GM12874 (cell line): ENCODE data around the gene GPR162.

Source experiments
- CTCF ChIP-seq: IDR thresholded peaks from 2 replicates; pipeline ENCODE4 v1.5.1; 2011; ENCODE audit warnings: low read depth, mild to moderate bottlenecking, control low read depth, low read length, moderate library complexity; ENCODE audit not compliant: insufficient read depth

The GPR162 gene

DNA sequence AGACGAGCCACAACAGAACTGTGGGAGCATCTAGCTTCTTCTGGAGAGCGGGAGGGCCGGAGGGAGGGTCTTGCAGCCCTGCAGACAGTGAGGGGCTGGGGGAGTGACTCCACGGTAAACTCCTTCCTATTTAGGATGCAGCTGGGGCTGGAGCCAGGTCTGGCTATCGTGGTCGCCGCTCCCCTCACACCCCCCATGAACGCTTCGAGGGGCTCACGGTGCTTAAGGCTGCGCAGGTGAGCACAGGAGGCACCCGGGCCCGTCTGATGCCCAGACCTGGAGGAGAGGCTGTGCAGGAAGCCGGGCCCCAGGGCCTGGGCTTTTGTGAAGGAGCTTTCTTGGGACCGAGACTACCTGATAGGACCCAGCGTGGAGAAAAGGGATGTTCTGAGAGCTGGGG lies 15.2 kb downstream of the GPR162 start:
- TF ChIP-seq CTCF, result no peak

DNA sequence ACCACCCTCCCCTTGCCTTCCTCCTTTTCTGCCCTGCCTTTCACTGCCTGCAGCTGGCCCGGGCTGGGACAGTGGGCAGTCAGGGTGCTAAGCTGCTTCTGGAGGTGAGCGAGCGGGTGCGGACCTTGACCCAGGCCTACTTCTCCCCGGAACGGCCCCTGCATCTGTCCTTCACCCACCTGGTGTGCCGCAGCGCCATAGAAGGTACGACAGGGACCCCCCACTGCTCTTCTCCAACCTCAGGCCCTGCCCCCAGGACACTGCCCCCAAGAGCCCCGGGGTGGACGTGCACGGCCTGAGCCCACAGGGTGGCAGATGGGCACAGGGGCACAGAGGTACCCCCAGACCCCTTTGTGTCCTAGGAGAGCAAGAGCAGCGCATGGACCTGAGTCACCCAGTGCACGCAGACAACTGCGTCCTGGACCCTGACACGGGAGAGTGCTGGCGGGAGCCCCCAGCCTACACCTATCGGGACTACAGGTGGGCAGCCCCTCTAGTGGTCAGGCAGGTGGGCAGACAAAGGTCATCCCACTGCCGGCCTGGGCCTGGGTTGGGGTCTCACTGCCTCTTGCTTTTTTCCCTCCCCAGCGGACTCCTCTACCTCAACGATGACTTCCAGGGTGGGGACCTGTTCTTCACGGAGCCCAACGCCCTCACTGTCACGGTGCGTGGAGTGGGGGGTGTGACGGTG lies 15.9 kb downstream of the GPR162 start:
- no peak for TF ChIP-seq CTCF

- no peak for TF ChIP-seq CTCF
Observed at GRCh38 chr12:6838854-6839253, 17.2 kb downstream of the GPR162 start.

DNA sequence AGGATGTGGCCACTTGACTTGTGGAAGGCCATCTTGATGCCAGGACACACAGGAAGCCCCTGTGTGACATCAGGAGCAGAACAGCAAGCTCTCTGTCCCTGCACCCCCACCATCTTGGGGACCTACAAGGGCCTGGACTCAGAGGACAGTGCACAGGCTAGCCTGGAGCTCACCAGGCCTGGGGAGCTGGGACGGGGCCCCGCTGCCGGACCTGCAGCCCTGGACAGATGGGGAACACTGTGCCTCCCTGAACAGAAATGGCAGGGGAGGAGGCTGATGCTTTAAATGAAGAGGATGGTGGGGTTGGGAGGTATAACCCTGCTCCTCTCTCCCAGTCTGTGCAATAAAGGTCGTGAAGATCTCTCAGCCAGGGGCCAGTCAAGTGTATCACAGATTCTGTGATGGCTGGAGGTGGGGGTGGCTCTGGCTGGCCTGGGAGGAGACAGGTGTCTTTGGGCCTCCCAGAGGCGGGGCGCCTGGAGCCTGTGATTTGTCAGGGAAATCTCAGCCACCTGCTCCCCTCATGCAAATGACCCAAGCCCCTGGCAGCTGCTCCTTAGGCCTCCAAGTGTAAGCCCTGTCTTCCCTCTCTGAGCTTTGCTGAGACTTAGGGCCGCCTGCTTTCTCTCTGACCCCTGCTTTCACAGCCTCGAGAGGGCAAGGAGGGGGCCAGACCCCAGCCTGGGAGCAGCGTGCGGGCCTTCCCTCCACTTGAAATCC lies 18.0 kb downstream of the GPR162 start:
- TF ChIP-seq CTCF, result no peak

DNA sequence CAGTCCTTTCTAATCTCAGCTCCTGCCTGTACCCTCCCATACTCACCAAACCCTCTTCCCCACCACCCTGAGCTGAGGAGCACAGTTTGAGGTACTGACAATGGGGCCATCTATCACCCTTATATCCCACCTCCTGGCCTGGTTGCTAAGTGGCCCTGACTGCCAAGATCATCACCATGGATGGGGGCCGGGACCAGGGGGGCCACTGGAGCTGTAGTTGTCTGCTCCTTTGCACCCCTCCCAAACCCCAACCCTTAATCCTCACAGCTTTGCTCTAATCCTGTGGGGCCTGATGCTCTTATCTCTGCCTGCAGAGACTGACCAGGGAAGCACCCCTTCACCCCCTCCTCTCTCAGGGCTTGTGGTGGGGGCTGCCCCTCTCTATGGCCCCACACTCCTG lies 18.7 kb downstream of the GPR162 start:
- TF ChIP-seq CTCF, result no peak

DNA sequence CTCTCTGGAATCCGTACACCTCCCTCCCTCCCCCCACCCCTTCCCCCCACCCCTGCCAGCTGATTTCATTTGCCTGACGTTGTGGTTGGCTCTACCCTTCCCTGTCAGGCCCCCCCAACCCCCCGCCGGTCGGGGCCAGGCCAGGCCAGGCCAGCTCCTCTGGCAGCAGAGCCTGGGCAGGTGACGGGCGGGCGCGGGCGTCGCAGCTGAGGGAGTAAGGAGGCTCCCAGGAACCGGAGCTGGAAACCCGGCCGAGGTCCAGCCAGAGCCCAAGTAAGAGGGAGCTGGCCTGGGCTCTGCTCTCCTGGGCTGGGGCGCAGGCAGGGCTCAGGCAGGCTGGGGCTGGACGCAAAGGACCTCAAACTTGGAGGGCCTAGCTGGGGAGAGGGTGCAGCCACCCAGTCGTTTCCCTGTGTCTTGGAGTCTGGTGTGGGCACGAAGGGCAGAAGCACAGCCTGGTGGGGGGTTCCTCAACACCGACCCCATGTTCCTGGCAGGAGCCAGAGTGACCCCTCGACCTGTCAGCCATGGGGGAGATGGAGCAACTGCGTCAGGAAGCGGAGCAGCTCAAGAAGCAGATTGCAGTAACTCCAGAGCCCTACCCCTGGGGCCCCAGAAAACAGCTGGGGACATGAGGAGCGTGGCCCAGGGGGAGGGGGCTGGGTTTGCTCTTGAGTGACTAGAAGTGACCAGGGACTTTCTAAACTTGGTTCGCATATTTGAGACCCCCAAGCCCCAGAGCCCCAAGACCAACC lies 19.3 kb downstream of the GPR162 start, which contains the start of gene GNB3:
Gene GNB3, plus strand, starts transcription at position 165 of the 755 bp plus-strand sequence. Its CDS starts 363 bp downstream, at position 528.
- TF ChIP-seq CTCF, result no peak

DNA sequence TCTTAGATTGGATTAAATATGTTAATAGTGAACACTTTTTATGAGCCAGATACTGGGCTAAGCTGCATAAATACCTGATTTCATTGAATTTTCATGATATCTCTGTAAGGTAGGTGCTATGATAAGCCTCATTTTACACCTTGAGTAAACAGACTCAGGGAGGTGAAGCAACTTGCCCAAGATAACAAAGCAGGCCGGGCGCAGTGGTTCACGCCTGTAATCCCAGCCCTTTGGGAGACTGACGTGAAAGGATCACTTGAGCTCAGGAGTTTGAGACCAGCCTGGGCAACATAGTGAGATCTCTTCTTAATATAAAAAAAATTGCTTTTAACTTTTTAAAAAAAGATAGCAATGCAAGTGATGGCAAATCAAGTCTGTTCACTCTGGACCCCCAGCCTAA lies 20.5 kb downstream of the GPR162 start:
- no peak for TF ChIP-seq CTCF
